ENCODE results near the gene CREB3L2. TPM values are rescaled to one million over a fixed set of nuclear protein-coding genes. Genes with fewer than 3 reads are reported as not detected.

CREB3L2 gene
- total and polyA plus RNA-seq, 7 donors, result 2.2 to 14.7 (median 6.7) TPM

GRCh38 chr7:137960020-137960419 lies 41.9 kb downstream of the CREB3L2 start:
- intact Hi-C loops (cut with DNase I), result no loop called here
- ATAC-seq (no peak), DNase-seq (no peak)
- no peaks in the 10 kb centered on the region for H3K9me3 ChIP-seq
- no peak for TF ChIP-seq CTCF (IDR thresholded peaks at IDR 0.05)
- 88 to 96% (median 90%) methylated on average over 1 of the region's 1 CpG for WGBS, 3 donors
- H3K27me3 ChIP-seq (ENCODE audit: insufficient read depth in 3 of 3, low read length in 2 of 3), result no peaks in the 10 kb centered on the region
- H3K27ac ChIP-seq, result no peak overlapping the region
- H3K4me3 ChIP-seq, result no peak overlapping the region
- no peaks in the 10 kb centered on the region for H3K36me3 ChIP-seq (ENCODE audit: insufficient read depth in 1 of 2, low read depth in 1 of 2)
- H3K4me1 ChIP-seq, result peaks cover 12% of the 10 kb centered on the region

- 80 to 90% (median 83%) methylated on average over 4 of the region's 4 CpGs for WGBS, 3 donors
- TF ChIP-seq CTCF (IDR thresholded peaks at IDR 0.05), result no peak
- no peaks in the 10 kb centered on the region for H3K36me3 ChIP-seq (ENCODE audit: insufficient read depth in 1 of 2, low read depth in 1 of 2)
- DNase-seq, result no peak
- intact Hi-C loops (cut with DNase I), result loop anchor here in 1 of 2 donors (5.0 kb wide), 1 partner anchor 39 kb away; no protein-coding TSS in a partner anchor
- no peak for ATAC-seq
- no peak overlapping the region for H3K4me3 ChIP-seq
- no peak overlapping the region for H3K27ac ChIP-seq
- H3K27me3 ChIP-seq (ENCODE audit: insufficient read depth in 3 of 3, low read length in 2 of 3), result no peaks in the 10 kb centered on the region
- H3K4me1 ChIP-seq, result peaks cover 12% of the 10 kb centered on the region
- no peaks in the 10 kb centered on the region for H3K9me3 ChIP-seq
These were observed 43.1 kb downstream of the CREB3L2 start for GRCh38 chr7:137958470-137959431.

- ATAC-seq (peak; percentile 37 to 73 (median 63)), DNase-seq (peak; percentile 39 to 70)
- intact Hi-C loops (cut with DNase I), result loop anchor here in 1 of 2 donors (5.0 kb wide), 1 partner anchor 39 kb away; no protein-coding TSS in a partner anchor
- no peak for TF ChIP-seq CTCF (IDR thresholded peaks at IDR 0.05)
- H3K27ac ChIP-seq, result no peak overlapping the region
- H3K9me3 ChIP-seq, result no peaks in the 10 kb centered on the region
- H3K4me1 ChIP-seq, result peaks cover 12% of the 10 kb centered on the region
- WGBS, 3 donors, result 74 to 83% (median 81%) methylated on average over 3 of the region's 3 CpGs
- H3K4me3 ChIP-seq, result no peak overlapping the region
- no peaks in the 10 kb centered on the region for H3K36me3 ChIP-seq (ENCODE audit: insufficient read depth in 1 of 2, low read depth in 1 of 2)
- no peaks in the 10 kb centered on the region for H3K27me3 ChIP-seq (ENCODE audit: insufficient read depth in 3 of 3, low read length in 2 of 3)
These were observed 44.0 kb downstream of the CREB3L2 start for GRCh38 chr7:137957887-137958286.

GRCh38 chr7:137956591-137956990 lies 45.3 kb downstream of the CREB3L2 start:
- 88 to 92% (median 92%) methylated on average over 5 of the region's 5 CpGs for WGBS, 3 donors
- no peak for TF ChIP-seq CTCF (IDR thresholded peaks at IDR 0.05)
- intact Hi-C loops (cut with DNase I), result loop anchor here in 1 of 2 donors (5.0 kb wide), 1 partner anchor 41 kb away; no protein-coding TSS in a partner anchor
- ATAC-seq, result no peak
- Histone ChIP-seq H3K27me3 (ENCODE audit: insufficient read depth in 3 of 3, low read length in 2 of 3) (no peaks in the 10 kb centered on the region), H3K4me1 (peaks cover 12% of the 10 kb centered on the region), H3K9me3 (no peaks in the 10 kb centered on the region), H3K36me3 (ENCODE audit: insufficient read depth in 1 of 2, low read depth in 1 of 2) (no peaks in the 10 kb centered on the region), H3K4me3 (no peak overlapping the region), H3K27ac (no peak overlapping the region)
- no peak for DNase-seq

All from psoas muscle (tissue), 8 donors.